ENCODE data around the gene TECR.
"Not testable (repeated sequence)": the region's sequence is repeated elsewhere in the genome, so short reads cannot be mapped to it uniquely, and the experiment has no call there.

TECR gene

GRCh38 chr19:14603990-14604387 is 74.6 kb downstream of the TECR start:
- Histone ChIP-seq H3K4me3 (ENCODE audit: low read depth in 1 of 2, low read length in 1 of 2) (no peak overlapping the region), H3K36me3 (peaks cover 12% of the 10 kb centered on the region), H3K4me1 (ENCODE audit: control insufficient read depth in 1 of 2, insufficient read depth in 1 of 2, low read depth in 1 of 2, low read length in 1 of 2) (peaks cover 27 to 32% of the 10 kb centered on the region in 2 experiments), H3K27ac (no peak overlapping the region), H3K27me3 (no peaks in the 10 kb centered on the region), H3K9me3 (no peaks in the 10 kb centered on the region)
- TF ChIP-seq CTCF (IDR thresholded peaks at IDR 0.05), result no peak

GRCh38 chr19:14606627-14607026 is 77.2 kb downstream of the TECR start:
- H3K4me3 ChIP-seq (ENCODE audit: low read depth in 1 of 2, low read length in 1 of 2), result no peak overlapping the region
- H3K9me3 ChIP-seq, result no peaks in the 10 kb centered on the region
- peaks cover 42 to 47% of the 10 kb centered on the region in 2 experiments for H3K4me1 ChIP-seq (ENCODE audit: control insufficient read depth in 1 of 2, insufficient read depth in 1 of 2, low read depth in 1 of 2, low read length in 1 of 2)
- H3K27me3 ChIP-seq, result no peaks in the 10 kb centered on the region
- no peak overlapping the region for H3K27ac ChIP-seq
- no peak for TF ChIP-seq CTCF (IDR thresholded peaks at IDR 0.05)
- H3K36me3 ChIP-seq, result peaks cover 21% of the 10 kb centered on the region

- Histone ChIP-seq H3K4me1 (ENCODE audit: control insufficient read depth in 1 of 2, insufficient read depth in 1 of 2, low read depth in 1 of 2, low read length in 1 of 2) (peaks cover 74 to 79% of the 10 kb centered on the region in 2 experiments), H3K9me3 (no peaks in the 10 kb centered on the region), H3K27ac (peak overlapping the region; percentile 97), H3K4me3 (ENCODE audit: low read depth in 1 of 2, low read length in 1 of 2) (no peak overlapping the region), H3K27me3 (no peaks in the 10 kb centered on the region), H3K36me3 (peaks cover 37% of the 10 kb centered on the region)
- no peak for TF ChIP-seq CTCF (IDR thresholded peaks at IDR 0.05)
These were observed 81.7 kb downstream of the TECR start for GRCh38 chr19:14611051-14611450.

- peaks cover 41% of the 10 kb centered on the region for H3K36me3 ChIP-seq
- H3K27ac ChIP-seq, result peak overlapping the region; percentile 97
- H3K4me1 ChIP-seq (ENCODE audit: control insufficient read depth in 1 of 2, insufficient read depth in 1 of 2, low read depth in 1 of 2, low read length in 1 of 2), result peaks cover 80 to 81% of the 10 kb centered on the region in 2 experiments
- H3K9me3 ChIP-seq; H3K4me3 ChIP-seq (ENCODE audit: low read depth in 1 of 2, low read length in 1 of 2); H3K27me3 ChIP-seq: not testable (repeated sequence)
These were observed 82.8 kb downstream of the TECR start for GRCh38 chr19:14612242-14612641.

- H3K9me3 ChIP-seq, result no peaks in the 10 kb centered on the region
- no peak for TF ChIP-seq CTCF (IDR thresholded peaks at IDR 0.05)
- H3K27ac ChIP-seq, result peak overlapping the region; percentile 97
- H3K4me1 ChIP-seq (ENCODE audit: control insufficient read depth in 1 of 2, insufficient read depth in 1 of 2, low read depth in 1 of 2, low read length in 1 of 2), result peaks cover 83 to 85% of the 10 kb centered on the region in 2 experiments
- peaks cover 45% of the 10 kb centered on the region for H3K36me3 ChIP-seq
- H3K27me3 ChIP-seq, result no peaks in the 10 kb centered on the region
- no peak overlapping the region for H3K4me3 ChIP-seq (ENCODE audit: low read depth in 1 of 2, low read length in 1 of 2)
These were observed 83.3 kb downstream of the TECR start for GRCh38 chr19:14612657-14613056.

GRCh38 chr19:14613399-14614098 is 84.2 kb downstream of the TECR start:
- Histone ChIP-seq H3K4me1 (ENCODE audit: control insufficient read depth in 1 of 2, insufficient read depth in 1 of 2, low read depth in 1 of 2, low read length in 1 of 2) (peaks cover 79% of the 10 kb centered on the region in 2 experiments), H3K27ac (peak overlapping the region; percentile 97), H3K36me3 (peaks cover 54% of the 10 kb centered on the region), H3K4me3 (ENCODE audit: low read depth in 1 of 2, low read length in 1 of 2) (peak overlapping the region in 1 of 2 experiments; percentile 49)
- not testable (repeated sequence) for H3K27me3 ChIP-seq, H3K9me3 ChIP-seq

All from neutrophil (primary cell).